H1 (cell line): ENCODE data around the gene BTRC. TPM values are rescaled to one million over a fixed set of nuclear protein-coding genes. Genes with fewer than 3 reads are reported as not detected.

Experiments
- CTCF ChIA-PET: fragments of 300-600 bp; sonication (Branson Sonifier 250); formaldehyde crosslinking; loops from one replicate; lab custom pipeline; 2021; ENCODE audit not compliant: partially characterized antibody; lab: Charles Lee
- POLR2A ChIA-PET: fragments of 300-600 bp; sonication (Branson Sonifier 250); formaldehyde crosslinking; loops from one replicate; lab custom pipeline; 2021; ENCODE audit warnings: inconsistent platforms; ENCODE audit not compliant: partially characterized antibody; lab: Charles Lee
- DNase-seq, 2 experiments: peaks; one replicate each; pipeline versions ENCODE4 v3.0.0 to v3.0.0-alpha.2; 2010 to 2022; ENCODE audit warnings: low spot score in 2 of 2, low read depth in 1 of 2, mixed read lengths in 1 of 2
- FAIRE-seq: peaks from 2 replicates; lab custom pipeline; 2011; peaks lifted over from hg19 to GRCh38; lab: Jason Lieb, UNC
- H2AFZ ChIP-seq: 2 replicates; pipeline ENCODE4 v1.8.1; 2012; ENCODE audit warnings: low read length, inconsistent platforms
- H2AK5ac ChIP-seq: 2 replicates; pipeline ENCODE4 v1.6.1; 2013; ENCODE audit warnings: low read depth, low read length
- H2BK120ac ChIP-seq: replicated peaks from 2 replicates; pipeline ENCODE3; 2013; ENCODE audit warnings: low read depth, low read length, inconsistent platforms
- H2BK12ac ChIP-seq: 2 replicates; pipeline ENCODE4 v1.6.1; 2013; ENCODE audit warnings: low read depth, low read length
- H2BK15ac ChIP-seq: 2 replicates; pipeline ENCODE4 v1.6.1; 2013; ENCODE audit warnings: low read length
- H2BK20ac ChIP-seq: 2 replicates; pipeline ENCODE4 v1.6.1; 2013; ENCODE audit warnings: low read length
- H2BK5ac ChIP-seq: 2 replicates; pipeline ENCODE4 v1.6.1; 2013; ENCODE audit warnings: low read depth, low read length
- H3K14ac ChIP-seq: 2 replicates; pipeline ENCODE4 v1.6.1; 2013; ENCODE audit warnings: inconsistent platforms; ENCODE audit not compliant: insufficient read length
- H3K18ac ChIP-seq: 2 replicates; pipeline ENCODE4 v1.6.1; 2013; ENCODE audit warnings: low read length; ENCODE audit errors: extremely low read depth
- H3K23ac ChIP-seq: 2 replicates; pipeline ENCODE4 v1.6.1; 2013; ENCODE audit warnings: inconsistent platforms; ENCODE audit not compliant: insufficient read length
- H3K23me2 ChIP-seq: 2 replicates; pipeline ENCODE4 v1.6.1; 2013; ENCODE audit warnings: low read depth, low read length
- H3K27ac ChIP-seq: 2 replicates; pipeline ENCODE4 v1.6.1; 2011; ENCODE audit warnings: low read depth, low read length, inconsistent platforms
- H3K27me3 ChIP-seq, 4 experiments: replicated peaks in 1 of 4; 1 replicate in 1 of 4; 2 replicates in 3 of 4; pipeline versions ENCODE4 v1.6.1 to v1.8.1; 2011 to 2013; ENCODE audit warnings: low read length in 3 of 4, mild to moderate bottlenecking in 3 of 4, inconsistent platforms in 2 of 4, mixed read lengths in 2 of 4, moderate library complexity in 1 of 4; ENCODE audit not compliant: control insufficient read depth in 3 of 4, insufficient read depth in 3 of 4; ENCODE audit errors: extremely low read depth in 1 of 4
- H3K36me3 ChIP-seq, 4 experiments: 2 replicates each; pipeline versions ENCODE4 v1.6.1 to v1.8.1; 2011 to 2013; ENCODE audit warnings: mild to moderate bottlenecking in 4 of 4, low read length in 3 of 4, moderate library complexity in 2 of 4, control low read depth in 1 of 4, inconsistent platforms in 1 of 4; ENCODE audit not compliant: insufficient read depth in 4 of 4, control insufficient read depth in 2 of 4
- H3K4ac ChIP-seq: replicated peaks from 2 replicates; pipeline ENCODE3; 2013; ENCODE audit warnings: low read length, low read depth, mixed read lengths, inconsistent platforms; ENCODE audit not compliant: insufficient read length
- H3K4me1 ChIP-seq, 4 experiments: replicated peaks in 1 of 4; 1 replicate in 1 of 4; 2 replicates in 3 of 4; pipeline versions ENCODE4 v1.6.1 to v1.8.1; 2011 to 2013; ENCODE audit warnings: low read length in 3 of 4, inconsistent platforms in 2 of 4, mixed read lengths in 1 of 4; ENCODE audit not compliant: insufficient read depth in 4 of 4, control insufficient read depth in 3 of 4
- H3K4me2 ChIP-seq, 2 experiments: 2 replicates each; pipeline versions ENCODE4 v1.6.1 to v1.8.1; 2011 to 2013; ENCODE audit warnings: low read depth in 2 of 2, low read length in 2 of 2, control low read depth in 1 of 2, inconsistent platforms in 1 of 2, mild to moderate bottlenecking in 1 of 2; ENCODE audit not compliant: insufficient read depth in 1 of 2
- H3K4me3 ChIP-seq, 4 experiments: fragments of 200-600, 300-600 bp in 1 of 4; sonication (generic), shearing (Covaris generic), sonication (Bioruptor Twin) in 1 of 4; 2 replicates each; pipeline versions ENCODE4 v1.5.1 to v1.8.1; 2011 to 2016; ENCODE audit warnings: low read length in 4 of 4, low read depth in 3 of 4, control low read depth in 2 of 4, inconsistent platforms in 2 of 4, mild to moderate bottlenecking in 2 of 4, mixed read lengths in 1 of 4, moderate library complexity in 1 of 4; ENCODE audit not compliant: insufficient read depth in 2 of 4; ENCODE audit errors: extremely low read depth in 1 of 4
- H3K56ac ChIP-seq: replicated peaks from 2 replicates; pipeline ENCODE3; 2013; ENCODE audit warnings: low read depth, mild to moderate bottlenecking, mixed read lengths, low read length, inconsistent platforms; ENCODE audit not compliant: insufficient read length
- H3K79me1 ChIP-seq: 2 replicates; pipeline ENCODE4 v1.6.1; 2013; ENCODE audit warnings: low read depth, low read length, control low read depth
- H3K79me2 ChIP-seq, 2 experiments: 2 replicates each; pipeline versions ENCODE4 v1.6.1 to v1.8.1; 2012 to 2013; ENCODE audit warnings: low read length in 2 of 2, mild to moderate bottlenecking in 2 of 2, inconsistent platforms in 1 of 2; ENCODE audit not compliant: insufficient read depth in 2 of 2, control insufficient read depth in 1 of 2
- H3K9ac ChIP-seq, 4 experiments: replicated peaks in 1 of 4; 1 replicate in 1 of 4; 2 replicates in 3 of 4; pipeline versions ENCODE4 v1.6.1 to v1.8.1; 2011 to 2013; ENCODE audit warnings: low read depth in 3 of 4, low read length in 3 of 4, control low read depth in 2 of 4, mild to moderate bottlenecking in 2 of 4, moderate library complexity in 2 of 4, inconsistent platforms in 1 of 4; ENCODE audit errors: extremely low read depth in 1 of 4
- H3K9me3 ChIP-seq, 2 experiments: 2 replicates each; pipeline versions ENCODE4 v1.6.1 to v1.8.1; 2012 to 2013; ENCODE audit warnings: mild to moderate bottlenecking in 2 of 2, moderate library complexity in 2 of 2, control low read depth in 1 of 2, inconsistent platforms in 1 of 2, low read depth in 1 of 2, low read length in 1 of 2, mixed read lengths in 1 of 2; ENCODE audit not compliant: insufficient read depth in 2 of 2
- H4K20me1 ChIP-seq, 2 experiments: replicated peaks in 1 of 2; 2 replicates each; pipeline versions ENCODE3 to v1.8.1; 2011 to 2013; ENCODE audit warnings: inconsistent platforms in 2 of 2, low read length in 2 of 2, mild to moderate bottlenecking in 1 of 2; ENCODE audit not compliant: insufficient read depth in 2 of 2, control insufficient read depth in 1 of 2
- H4K5ac ChIP-seq: 2 replicates; pipeline ENCODE4 v1.6.1; 2013; ENCODE audit warnings: low read length, low read depth, mixed read lengths, inconsistent platforms; ENCODE audit not compliant: insufficient read length
- H4K8ac ChIP-seq: 2 replicates; pipeline ENCODE4 v1.8.0; 2013; ENCODE audit warnings: mild to moderate bottlenecking, moderate library complexity, low read length, inconsistent platforms; ENCODE audit not compliant: insufficient read depth; ENCODE audit errors: extremely low read depth
- H4K91ac ChIP-seq: replicated peaks from 2 replicates; pipeline ENCODE3; 2013; ENCODE audit warnings: low read length, mixed read lengths, inconsistent platforms; ENCODE audit not compliant: insufficient read length
- EGR1 ChIP-seq: IDR thresholded peaks from 2 replicates; pipeline ENCODE4 v1.6.1; 2011; ENCODE audit warnings: low read depth, low read length, borderline replicate concordance
- GTF2F1 ChIP-seq: IDR thresholded peaks from 2 replicates; pipeline ENCODE4 v1.6.1; 2012; ENCODE audit warnings: low read depth, low read length, improper control_type of control experiment, borderline replicate concordance
- NANOG ChIP-seq: IDR thresholded peaks from 2 replicates; pipeline ENCODE4 v1.6.1; 2011; ENCODE audit warnings: low read length, low read depth, mild to moderate bottlenecking, inconsistent platforms; ENCODE audit not compliant: insufficient read depth, poor library complexity, severe bottlenecking
- POLR2A ChIP-seq, 2 experiments: IDR thresholded peaks; 1 replicate in 1 of 2; 2 replicates in 1 of 2; pipeline ENCODE4 v1.6.1; 2011; ENCODE audit warnings: low read depth in 2 of 2, low read length in 2 of 2, mild to moderate bottlenecking in 2 of 2; ENCODE audit errors: control extremely low read depth in 1 of 2
- SAP30 ChIP-seq: fragments of 300-600 bp; sonication (generic); IDR thresholded peaks from 2 replicates; pipeline ENCODE4 v1.7.1; 2012; ENCODE audit warnings: low read length, moderate library complexity, mild to moderate bottlenecking, inconsistent platforms; ENCODE audit not compliant: insufficient read depth, insufficient replicate concordance
- SIN3A ChIP-seq, 2 experiments: IDR thresholded peaks in 1 of 2; conservative IDR thresholded peaks in 1 of 2; 2 replicates each; pipeline ENCODE4 v1.6.1; 2011 to 2012; ENCODE audit warnings: low read length in 2 of 2, improper control_type of control experiment in 1 of 2, low read depth in 1 of 2, mild to moderate bottlenecking in 1 of 2
- TAF7 ChIP-seq: optimal IDR thresholded peaks from 2 replicates; pipeline ENCODE3; 2011; ENCODE audit warnings: low read depth, mild to moderate bottlenecking, inconsistent platforms, low read length, moderate library complexity, borderline replicate concordance
- TEAD4 ChIP-seq: IDR thresholded peaks from 2 replicates; pipeline ENCODE4 v1.6.1; 2012; ENCODE audit warnings: low read depth, low read length, inconsistent platforms, mixed read lengths
- WGBS, 2 experiments: shearing (Covaris generic) in 1 of 2; methylation state at CpG; one replicate each; pipeline versions ENCODE4 v1.1.6 to v1.1.7; 2013 to 2015; ENCODE audit warnings: low lambda C conversion rate in 2 of 2, mixed read lengths in 2 of 2, inconsistent platforms in 1 of 2, low coverage in 1 of 2, missing lambda C conversion rate in 1 of 2; ENCODE audit not compliant: insufficient replicate concordance in 2 of 2, insufficient coverage in 1 of 2, insufficient read length in 1 of 2; ENCODE audit errors: extremely low coverage in 1 of 2, missing lambda C conversion rate in 1 of 2; 5-methylcytosine and 5-hydroxymethylcytosine counted together
- polyA plus RNA-seq, 7 experiments: library from polyadenylated mRNA; depleted of rRNA in 3 of 7; stranded (reverse) in 5 of 7; unstranded in 2 of 7; fragments of >200 nt in 5 of 7; fragments of 200-250 nt in 2 of 7; gene quantifications; 1 replicate in 5 of 7; 2 replicates in 1 of 7; 4 replicates in 1 of 7; pipeline versions ENCODE4 v1.2.1 to v1.2.3, GENCODE V29; 2011 to 2013; ENCODE audit warnings: missing spikeins in 2 of 7, mixed read lengths in 2 of 7
- total RNA-seq: library from RNA; stranded (reverse); fragmentation: NEBNext Ultra II Directional; extraction: Animal tissue kit (Norgen Biotek cat#: 25700); gene quantifications from 2 replicates; pipeline ENCODE4 v1.2.1, GENCODE V29; 2021
- TF ChIP-seq, protein P1 (sequence below), 3 experiments: IDR thresholded peaks; 1 replicate in 2 of 3; 2 replicates in 1 of 3; pipeline versions ENCODE4 v1.5.1 to v1.6.1; 2011; ENCODE audit warnings: low read length in 3 of 3, mild to moderate bottlenecking in 3 of 3, inconsistent platforms in 2 of 3, low read depth in 1 of 3, moderate library complexity in 1 of 3; ENCODE audit not compliant: insufficient read depth in 1 of 3; ENCODE audit errors: control extremely low read depth in 1 of 3

The BTRC gene
- total and polyA plus RNA-seq, 2 of the 8 experiments (the other 6 are each of a cell fraction or from before 2014, with no cell fraction given): 9.9 to 24.7 TPM

DNA sequence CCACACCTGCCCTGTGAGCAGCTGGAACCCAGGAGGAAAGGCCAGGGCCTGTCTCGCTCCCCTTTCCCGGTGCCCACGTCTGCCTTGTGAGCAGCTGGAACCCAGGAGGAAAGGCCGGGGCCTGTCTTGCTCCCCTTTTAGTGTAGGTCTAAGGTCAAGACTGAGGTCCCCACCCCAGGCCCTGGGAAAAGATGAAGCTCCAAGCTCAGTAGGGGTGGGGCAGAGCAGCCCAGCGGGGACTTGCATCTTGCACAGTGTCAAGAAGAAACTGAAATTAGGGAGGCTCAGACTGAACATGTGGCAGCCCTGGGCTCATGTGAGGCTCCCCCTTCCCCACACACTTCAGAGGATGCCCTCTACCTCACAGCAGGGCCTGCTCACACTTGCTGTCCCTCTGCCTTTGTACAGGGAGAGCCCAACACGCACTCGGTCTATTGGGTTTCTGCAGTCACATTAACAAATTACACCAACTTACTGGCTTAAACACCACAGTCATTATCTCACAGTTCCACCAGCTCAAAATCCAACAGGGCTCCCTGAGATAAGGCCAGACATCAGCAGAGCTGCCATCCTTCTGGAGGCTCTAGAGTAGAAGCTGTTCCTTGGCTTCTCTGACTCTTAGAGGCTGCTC is 221.7 kb downstream of the BTRC start:
- H2AK5ac ChIP-seq: no peak overlapping the region
- peak overlapping the region; percentile 36; the same call in 1 of the 2 replicates for H4K8ac ChIP-seq
- H3K23me2 ChIP-seq: peaks cover 3% of the 10 kb centered on the region; the same call in 1 of the 2 replicates
- peaks cover 6 to 9% of the 10 kb centered on the region in 2 experiments; a peak in 2 of 4 replicates for H3K9me3 ChIP-seq
- no peak overlapping the region for H3K18ac ChIP-seq
- no peak for DNase-seq
- no peak overlapping the region for H2BK15ac ChIP-seq
- H3K4me2 ChIP-seq: no peak overlapping the region
- no peak overlapping the region for H2BK5ac ChIP-seq
- H4K5ac ChIP-seq: no peak overlapping the region
- H3K4me1 ChIP-seq: peaks cover 0 to 11% (median 6%) of the 10 kb centered on the region in 4 experiments; a peak in 6 of 7 replicates
- H3K79me2 ChIP-seq: no peaks in the 10 kb centered on the region
- no peak overlapping the region for H3K9ac ChIP-seq
- H4K20me1 ChIP-seq: peaks cover 0 to 6% of the 10 kb centered on the region in 2 experiments
- no peak overlapping the region for H2BK20ac ChIP-seq
- no peaks in the 10 kb centered on the region for H3K79me1 ChIP-seq
- H3K14ac ChIP-seq: no peak overlapping the region
- H3K4ac ChIP-seq: peak overlapping the region; percentile 59
- no peak overlapping the region for H2AFZ ChIP-seq
- H4K91ac ChIP-seq: no peak overlapping the region
- ChIA-PET POLR2A (interaction anchor here (0.6 to 6.5 kb wide), 4 partner anchors 12 to 1459 kb away, joined by 3 to 42 read pairs (median 4); partner anchors contain the start of genes DPCD and POLL), CTCF (interaction anchor here (0.9 to 2.1 kb wide), 7 partner anchors 12 to 362 kb away, joined by 3 to 14 read pairs (median 4); partner anchors contain the start of gene POLL)
- WGBS, 2 experiments: 89% methylated on average over 7 of the region's 7 CpGs; no CpG with 5 or more reads in 1 of the 2 experiments
- no peak overlapping the region for H3K4me3 ChIP-seq
- peaks cover 6 to 27% (median 20%) of the 10 kb centered on the region in 4 experiments; a peak in 6 of 7 replicates for H3K27me3 ChIP-seq
- H3K23ac ChIP-seq: no peak overlapping the region
- no peak overlapping the region for H2BK12ac ChIP-seq
- H2BK120ac ChIP-seq: no peak overlapping the region
- no peak overlapping the region for H3K56ac ChIP-seq
- H3K36me3 ChIP-seq: peaks cover 4 to 17% (median 7%) of the 10 kb centered on the region in 4 experiments; a peak in 4 of 8 replicates
- no peak overlapping the region for H3K27ac ChIP-seq
- FAIRE-seq: no peak
- no peak for TF ChIP-seq TAF7
- TF ChIP-seq GTF2F1: no peak
- no peak for TF ChIP-seq POLR2A (IDR thresholded peaks at IDR 0.05; ENCODE audit: control extremely low read depth in 1 of 2, low read depth in 2 of 2, low read length in 2 of 2)
- no peak for TF ChIP-seq TEAD4
- TF ChIP-seq NANOG: no peak
- no peak for TF ChIP-seq SIN3A (conservative IDR thresholded peaks at IDR 0.05 in 1 of 2, IDR thresholded peaks at IDR 0.05 in 1 of 2; ENCODE audit: low read depth in 1 of 2, low read length in 2 of 2)
- no peak for TF ChIP-seq SAP30
- no peak for TF ChIP-seq EGR1
- TF ChIP-seq, protein P1, sequence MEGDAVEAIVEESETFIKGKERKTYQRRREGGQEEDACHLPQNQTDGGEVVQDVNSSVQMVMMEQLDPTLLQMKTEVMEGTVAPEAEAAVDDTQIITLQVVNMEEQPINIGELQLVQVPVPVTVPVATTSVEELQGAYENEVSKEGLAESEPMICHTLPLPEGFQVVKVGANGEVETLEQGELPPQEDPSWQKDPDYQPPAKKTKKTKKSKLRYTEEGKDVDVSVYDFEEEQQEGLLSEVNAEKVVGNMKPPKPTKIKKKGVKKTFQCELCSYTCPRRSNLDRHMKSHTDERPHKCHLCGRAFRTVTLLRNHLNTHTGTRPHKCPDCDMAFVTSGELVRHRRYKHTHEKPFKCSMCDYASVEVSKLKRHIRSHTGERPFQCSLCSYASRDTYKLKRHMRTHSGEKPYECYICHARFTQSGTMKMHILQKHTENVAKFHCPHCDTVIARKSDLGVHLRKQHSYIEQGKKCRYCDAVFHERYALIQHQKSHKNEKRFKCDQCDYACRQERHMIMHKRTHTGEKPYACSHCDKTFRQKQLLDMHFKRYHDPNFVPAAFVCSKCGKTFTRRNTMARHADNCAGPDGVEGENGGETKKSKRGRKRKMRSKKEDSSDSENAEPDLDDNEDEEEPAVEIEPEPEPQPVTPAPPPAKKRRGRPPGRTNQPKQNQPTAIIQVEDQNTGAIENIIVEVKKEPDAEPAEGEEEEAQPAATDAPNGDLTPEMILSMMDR (IDR thresholded peaks at IDR 0.05; ENCODE audit: control extremely low read depth in 1 of 3, insufficient read depth in 1 of 3, low read depth in 1 of 3, low read length in 3 of 3): no peak
